ENCODE results near the gene OCEL1. TPM values are rescaled to one million over a fixed set of nuclear protein-coding genes. Genes with fewer than 3 reads are reported as not detected.
"Not testable (repeated sequence)": the region's sequence is repeated elsewhere in the genome, so short reads cannot be mapped to it uniquely, and the experiment has no call there.

OCEL1 gene
- polyA plus RNA-seq, 4 donors: 24.0 to 93.7 (median 50.9) TPM

GRCh38 chr19:17262557-17262956 is 36.5 kb downstream of the OCEL1 start:
- Histone ChIP-seq H3K36me3 (ENCODE audit: control insufficient read depth in 3 of 3, insufficient read depth in 2 of 3, low read depth in 1 of 3, low read length in 3 of 3) (no peaks in the 10 kb centered on the region), H3K9me3 (ENCODE audit: control insufficient read depth in 2 of 2, insufficient read depth in 1 of 2, low read depth in 1 of 2, low read length in 1 of 2) (peaks cover 0 to 15% of the 10 kb centered on the region in 2 donors), H3K27ac (ENCODE audit: low read depth in 1 of 3, low read length in 2 of 3) (no peak overlapping the region), H3K27me3 (ENCODE audit: control insufficient read depth in 3 of 3, insufficient read depth in 3 of 3, low read length in 3 of 3) (no peaks in the 10 kb centered on the region), H3K4me1 (ENCODE audit: control insufficient read depth in 3 of 3, insufficient read depth in 2 of 3, low read depth in 1 of 3, low read length in 2 of 3) (no peaks in the 10 kb centered on the region), H3K4me3 (ENCODE audit: low read depth in 1 of 3, low read length in 3 of 3) (no peak overlapping the region)
- FAIRE-seq (no peak), DNase-seq (no peak)
- 71 to 89% (median 82%) methylated on average over 16 of the region's 16 CpGs for WGBS, 3 donors

- DNase-seq (no peak), FAIRE-seq (no peak)
- Histone ChIP-seq H3K27ac (ENCODE audit: low read depth in 1 of 3, low read length in 2 of 3) (peak overlapping the region in 1 of 3 donors; percentile 18), H3K4me3 (ENCODE audit: low read depth in 1 of 3, low read length in 3 of 3) (peak overlapping the region in 1 of 3 donors; percentile 17), H3K27me3 (ENCODE audit: control insufficient read depth in 3 of 3, insufficient read depth in 3 of 3, low read length in 3 of 3) (no peaks in the 10 kb centered on the region), H3K4me1 (ENCODE audit: control insufficient read depth in 3 of 3, insufficient read depth in 2 of 3, low read depth in 1 of 3, low read length in 2 of 3) (peaks cover 3 to 8% (median 6%) of the 10 kb centered on the region in 3 donors), H3K9me3 (ENCODE audit: control insufficient read depth in 2 of 2, insufficient read depth in 1 of 2, low read depth in 1 of 2, low read length in 1 of 2) (peaks cover 0 to 12% of the 10 kb centered on the region in 2 donors), H3K36me3 (ENCODE audit: control insufficient read depth in 3 of 3, insufficient read depth in 2 of 3, low read depth in 1 of 3, low read length in 3 of 3) (peaks cover 0 to 4% (median 0%) of the 10 kb centered on the region in 3 donors)
- WGBS, 3 donors: 82 to 84% (median 84%) methylated on average over 23 of the region's 23 CpGs
Measured at GRCh38 chr19:17263712-17264640, 38.0 kb downstream of the OCEL1 start.

- peaks cover 0 to 6% of the 10 kb centered on the region in 2 donors for H3K9me3 ChIP-seq (ENCODE audit: control insufficient read depth in 2 of 2, insufficient read depth in 1 of 2, low read depth in 1 of 2, low read length in 1 of 2)
- 37 to 59% (median 45%) methylated on average over 5 of the region's 5 CpGs for WGBS, 3 donors
- H3K27ac ChIP-seq (ENCODE audit: low read depth in 1 of 3, low read length in 2 of 3): peak within 1 kb of the TSS in 1 of 3 donors; percentile 60
- peaks cover 3 to 9% (median 6%) of the 10 kb centered on the region in 3 donors for H3K4me1 ChIP-seq (ENCODE audit: control insufficient read depth in 3 of 3, insufficient read depth in 2 of 3, low read depth in 1 of 3, low read length in 2 of 3)
- DNase-seq: no peak
- H3K27me3 ChIP-seq (ENCODE audit: control insufficient read depth in 3 of 3, insufficient read depth in 3 of 3, low read length in 3 of 3): no peaks in the 10 kb centered on the region
- FAIRE-seq: no peak
- peaks cover 0 to 9% (median 0%) of the 10 kb centered on the region in 3 donors for H3K36me3 ChIP-seq (ENCODE audit: control insufficient read depth in 3 of 3, insufficient read depth in 2 of 3, low read depth in 1 of 3, low read length in 3 of 3)
- peak within 1 kb of the TSS in 1 of 3 donors; percentile 17 for H3K4me3 ChIP-seq (ENCODE audit: low read depth in 1 of 3, low read length in 3 of 3)
Measured at GRCh38 chr19:17264641-17264979, 38.6 kb downstream of the OCEL1 start, which contains the start of gene USHBP1. USHBP1 (minus strand) TSS chr19:17264745; CDS start chr19:17264299, 446 bp downstream.

GRCh38 chr19:17266026-17266425 is 40.0 kb downstream of the OCEL1 start:
- DNase-seq: no peak
- FAIRE-seq: no peak
- no peaks in the 10 kb centered on the region for H3K27me3 ChIP-seq (ENCODE audit: control insufficient read depth in 3 of 3, insufficient read depth in 3 of 3, low read length in 3 of 3)
- no peaks in the 10 kb centered on the region for H3K9me3 ChIP-seq (ENCODE audit: control insufficient read depth in 2 of 2, insufficient read depth in 1 of 2, low read depth in 1 of 2, low read length in 1 of 2)
- peaks cover 3 to 9% (median 6%) of the 10 kb centered on the region in 3 donors for H3K4me1 ChIP-seq (ENCODE audit: control insufficient read depth in 3 of 3, insufficient read depth in 2 of 3, low read depth in 1 of 3, low read length in 2 of 3)
- no peak overlapping the region for H3K4me3 ChIP-seq (ENCODE audit: low read depth in 1 of 3, low read length in 3 of 3)
- WGBS, 3 donors: 83 to 90% (median 88%) methylated on average over 7 of the region's 7 CpGs
- H3K36me3 ChIP-seq (ENCODE audit: control insufficient read depth in 3 of 3, insufficient read depth in 2 of 3, low read depth in 1 of 3, low read length in 3 of 3): peaks cover 0 to 16% (median 2%) of the 10 kb centered on the region in 3 donors
- no peak overlapping the region for H3K27ac ChIP-seq (ENCODE audit: low read depth in 1 of 3, low read length in 2 of 3)

- H3K4me3 ChIP-seq (ENCODE audit: low read depth in 1 of 3, low read length in 3 of 3): no peak overlapping the region
- H3K27ac ChIP-seq (ENCODE audit: low read depth in 1 of 3, low read length in 2 of 3): peak overlapping the region in 1 of 3 donors; percentile 61
- 63 to 85% (median 78%) methylated on average over 12 of the region's 12 CpGs for WGBS, 3 donors
- H3K27me3 ChIP-seq (ENCODE audit: control insufficient read depth in 3 of 3, insufficient read depth in 3 of 3, low read length in 3 of 3): no peaks in the 10 kb centered on the region
- H3K4me1 ChIP-seq (ENCODE audit: control insufficient read depth in 3 of 3, insufficient read depth in 2 of 3, low read depth in 1 of 3, low read length in 2 of 3): peaks cover 3 to 9% (median 6%) of the 10 kb centered on the region in 3 donors
- H3K9me3 ChIP-seq (ENCODE audit: control insufficient read depth in 2 of 2, insufficient read depth in 1 of 2, low read depth in 1 of 2, low read length in 1 of 2): no peaks in the 10 kb centered on the region
- FAIRE-seq: no peak
- peaks cover 0 to 22% (median 2%) of the 10 kb centered on the region in 3 donors for H3K36me3 ChIP-seq (ENCODE audit: control insufficient read depth in 3 of 3, insufficient read depth in 2 of 3, low read depth in 1 of 3, low read length in 3 of 3)
- DNase-seq: no peak
Measured at GRCh38 chr19:17266589-17266974, 40.6 kb downstream of the OCEL1 start.

- H3K27me3 ChIP-seq (ENCODE audit: control insufficient read depth in 3 of 3, insufficient read depth in 3 of 3, low read length in 3 of 3): no peaks in the 10 kb centered on the region
- DNase-seq (peak; percentile 97 to 99), FAIRE-seq (peak; percentile 92)
- H3K36me3 ChIP-seq (ENCODE audit: control insufficient read depth in 3 of 3, insufficient read depth in 2 of 3, low read depth in 1 of 3, low read length in 3 of 3): peaks cover 0 to 28% (median 2%) of the 10 kb centered on the region in 3 donors
- H3K4me1 ChIP-seq (ENCODE audit: control insufficient read depth in 3 of 3, insufficient read depth in 2 of 3, low read depth in 1 of 3, low read length in 2 of 3): peaks cover 3 to 9% (median 6%) of the 10 kb centered on the region in 3 donors
- H3K9me3 ChIP-seq (ENCODE audit: control insufficient read depth in 2 of 2, insufficient read depth in 1 of 2, low read depth in 1 of 2, low read length in 1 of 2): no peaks in the 10 kb centered on the region
- 0% methylated on average over 27 of the region's 27 CpGs for WGBS, 3 donors
- peak within 1 kb of the TSS; percentile 61 to 90 (median 78) for H3K4me3 ChIP-seq (ENCODE audit: low read depth in 1 of 3, low read length in 3 of 3)
- H3K27ac ChIP-seq (ENCODE audit: low read depth in 1 of 3, low read length in 2 of 3): peak within 1 kb of the TSS in 2 of 3 donors; percentile 56 to 85
Measured at GRCh38 chr19:17266975-17267788, 41.2 kb downstream of the OCEL1 start, which contains the start of gene BABAM1. BABAM1 (plus strand) TSS chr19:17267443; CDS start chr19:17268807, 1,364 bp downstream.

GRCh38 chr19:17268754-17269153 is 42.7 kb downstream of the OCEL1 start:
- Histone ChIP-seq H3K27ac (ENCODE audit: low read depth in 1 of 3, low read length in 2 of 3) (no peak overlapping the region), H3K9me3 (ENCODE audit: control insufficient read depth in 2 of 2, insufficient read depth in 1 of 2, low read depth in 1 of 2, low read length in 1 of 2) (no peaks in the 10 kb centered on the region), H3K4me1 (ENCODE audit: control insufficient read depth in 3 of 3, insufficient read depth in 2 of 3, low read depth in 1 of 3, low read length in 2 of 3) (peaks cover 3 to 9% (median 6%) of the 10 kb centered on the region in 3 donors), H3K36me3 (ENCODE audit: control insufficient read depth in 3 of 3, insufficient read depth in 2 of 3, low read depth in 1 of 3, low read length in 3 of 3) (peaks cover 0 to 39% (median 2%) of the 10 kb centered on the region in 3 donors), H3K27me3 (ENCODE audit: control insufficient read depth in 3 of 3, insufficient read depth in 3 of 3, low read length in 3 of 3) (no peaks in the 10 kb centered on the region), H3K4me3 (ENCODE audit: low read depth in 1 of 3, low read length in 3 of 3) (no peak overlapping the region)
- FAIRE-seq (no peak), DNase-seq (no peak)
- 94 to 97% (median 97%) methylated on average over 12 to 13 of the region's 13 CpGs for WGBS, 3 donors

- DNase-seq; H3K9me3 ChIP-seq (ENCODE audit: control insufficient read depth in 2 of 2, insufficient read depth in 1 of 2, low read depth in 1 of 2, low read length in 1 of 2); H3K27me3 ChIP-seq (ENCODE audit: control insufficient read depth in 3 of 3, insufficient read depth in 3 of 3, low read length in 3 of 3); H3K27ac ChIP-seq (ENCODE audit: low read depth in 1 of 3, low read length in 2 of 3); FAIRE-seq; H3K4me3 ChIP-seq (ENCODE audit: low read depth in 1 of 3, low read length in 3 of 3); H3K4me1 ChIP-seq (ENCODE audit: control insufficient read depth in 3 of 3, insufficient read depth in 2 of 3, low read depth in 1 of 3, low read length in 2 of 3): not testable (repeated sequence)
- WGBS, 3 donors: 98 to 100% (median 100%) methylated on average over 3 of the region's 3 CpGs
- H3K36me3 ChIP-seq (ENCODE audit: control insufficient read depth in 3 of 3, insufficient read depth in 2 of 3, low read depth in 1 of 3, low read length in 3 of 3): peaks cover 7 to 79% (median 7%) of the 10 kb centered on the region in 3 donors
Measured at GRCh38 chr19:17274892-17275291, 48.9 kb downstream of the OCEL1 start.
